GM23338 (cell line): ENCODE measurements around the gene SCPEP1. TPM values are rescaled to one million over a fixed set of nuclear protein-coding genes. Genes with fewer than 3 reads are reported as not detected.

ENCODE experiments used
- ATAC-seq: fragments of 200-7000 bp; cut with Tn5 transposase; 3 replicates; pipeline ENCODE4 v1.9.1; 2020
- DNase-seq: peaks from one replicate; pipeline ENCODE4 v3.0.0-alpha.2; 2015; ENCODE audit warnings: low spot score
- H2AFZ ChIP-seq: fragments of 200-600 bp; sonication (generic); 2 replicates; pipeline ENCODE4 v1.8.0; 2016; ENCODE audit warnings: antibody characterized with exemption, mild to moderate bottlenecking, moderate library complexity
- H3F3A ChIP-seq: fragments of 200-600 bp; sonication (generic); replicated peaks from 2 replicates; pipeline ENCODE4 v1.8.0; 2017; ENCODE audit warnings: antibody characterized with exemption, mixed run types, low read depth
- H3K27ac ChIP-seq: fragments of 200-600 bp; sonication (generic); 2 replicates; pipeline ENCODE4 v1.6.1; 2016; ENCODE audit warnings: low read depth
- H3K27me3 ChIP-seq: fragments of 200-600 bp; sonication (generic); 2 replicates; pipeline ENCODE4 v1.8.0; 2016; ENCODE audit warnings: mild to moderate bottlenecking, mixed run types, moderate library complexity; ENCODE audit not compliant: insufficient read depth
- H3K36me3 ChIP-seq: fragments of 200-600 bp; sonication (generic); 2 replicates; pipeline ENCODE4 v1.8.0; 2016; ENCODE audit warnings: mild to moderate bottlenecking; ENCODE audit not compliant: insufficient read depth
- H3K4me1 ChIP-seq: fragments of 200-600 bp; sonication (generic); 2 replicates; pipeline ENCODE4 v1.8.0; 2016; ENCODE audit warnings: mild to moderate bottlenecking, moderate library complexity; ENCODE audit not compliant: insufficient read depth
- H3K4me2 ChIP-seq: fragments of 200-600 bp; sonication (generic); 2 replicates; pipeline ENCODE4 v1.7.1; 2017; ENCODE audit warnings: mixed run types
- H3K4me3 ChIP-seq: fragments of 200-600 bp; sonication (generic); 2 replicates; pipeline ENCODE4 v1.6.1; 2016; ENCODE audit warnings: mixed run types
- H3K79me2 ChIP-seq: fragments of 200-600 bp; sonication (generic); replicated peaks from 2 replicates; pipeline ENCODE4 v1.8.0; 2017; ENCODE audit warnings: mild to moderate bottlenecking; ENCODE audit not compliant: insufficient read depth
- H3K9me2 ChIP-seq: fragments of 200-600 bp; sonication (generic); 2 replicates; pipeline ENCODE4 v1.8.0; 2017; ENCODE audit not compliant: insufficient read depth
- H4K20me1 ChIP-seq: fragments of 200-600 bp; sonication (generic); replicated peaks from 2 replicates; pipeline ENCODE4 v1.8.0; 2017; ENCODE audit warnings: mild to moderate bottlenecking; ENCODE audit not compliant: insufficient read depth
- H3K27ac Mint-ChIP-seq: 2 replicates; pipeline ENCODE4 v1.8.0; 2020; ENCODE audit warnings: inconsistent platforms, mild to moderate bottlenecking, moderate library complexity, mixed read lengths
- H3K27me3 Mint-ChIP-seq: 3 replicates; pipeline ENCODE4 v1.8.0; 2022; ENCODE audit warnings: low read depth, mild to moderate bottlenecking, moderate library complexity, mixed read lengths, inconsistent platforms; ENCODE audit not compliant: insufficient read depth, poor library complexity
- H3K36me3 Mint-ChIP-seq: 3 replicates; pipeline ENCODE4 v1.8.0; 2021; ENCODE audit warnings: low read depth, mild to moderate bottlenecking, inconsistent platforms, moderate library complexity, mixed read lengths
- H3K4me1 Mint-ChIP-seq: 3 replicates; pipeline ENCODE4 v1.8.0; 2020; ENCODE audit warnings: mild to moderate bottlenecking, inconsistent platforms, mixed read lengths
- H3K4me3 Mint-ChIP-seq: 3 replicates; pipeline ENCODE4 v1.8.0; 2021; ENCODE audit warnings: moderate library complexity, mild to moderate bottlenecking, inconsistent platforms, mixed read lengths
- H3K9me3 Mint-ChIP-seq: 3 replicates; pipeline ENCODE4 v1.8.0; 2020; ENCODE audit warnings: moderate library complexity, mild to moderate bottlenecking, inconsistent platforms, mixed read lengths
- CREB1 ChIP-seq: fragments of 250-450 bp; sonication (Bioruptor Pico); IDR thresholded peaks from 2 replicates; pipeline ENCODE4 v1.5.0; 2020; ENCODE audit warnings: low read depth, mild to moderate bottlenecking, moderate library complexity
- CTCF ChIP-seq, 2 experiments: fragments of 200-600 bp in 1 of 2; sonication (generic) in 1 of 2; conservative IDR thresholded peaks; 2 replicates each; pipeline versions ENCODE4 v1.5.1 to v1.6.1; 2016 to 2017; ENCODE audit warnings: antibody characterized with exemption in 2 of 2, low read depth in 2 of 2, mild to moderate bottlenecking in 2 of 2, moderate library complexity in 1 of 2
- ETS1 ChIP-seq: IDR thresholded peaks from 2 replicates; pipeline ENCODE4 v1.6.1; 2016; ENCODE audit warnings: antibody characterized with exemption
- EZH2 ChIP-seq: fragments of 200-600 bp; sonication (generic); IDR thresholded peaks from one replicate; pipeline ENCODE4 v1.8.0; 2017; ENCODE audit warnings: antibody characterized with exemption, mild to moderate bottlenecking, low read depth; ENCODE audit not compliant: unreplicated experiment
- EZH2phosphoT487 ChIP-seq: fragments of 200-600 bp; sonication (generic); IDR thresholded peaks from one replicate; pipeline ENCODE4 v1.8.1; 2018; ENCODE audit warnings: antibody characterized with exemption; ENCODE audit not compliant: unreplicated experiment
- JUNB ChIP-seq: IDR thresholded peaks from one replicate; pipeline ENCODE4 v1.6.1; 2016; ENCODE audit warnings: antibody characterized with exemption; ENCODE audit not compliant: unreplicated experiment
- NANOG ChIP-seq: IDR thresholded peaks from 2 replicates; pipeline ENCODE4 v1.6.1; 2016; ENCODE audit warnings: antibody characterized with exemption, borderline replicate concordance
- POLR2AphosphoS5 ChIP-seq: IDR thresholded peaks from 2 replicates; pipeline ENCODE4 v1.6.1; 2016; ENCODE audit warnings: antibody characterized with exemption, low read depth
- REST ChIP-seq: IDR thresholded peaks from one replicate; pipeline ENCODE4 v1.6.1; 2018; ENCODE audit warnings: antibody characterized with exemption; ENCODE audit not compliant: unreplicated experiment
- STAT1 ChIP-seq: IDR thresholded peaks from one replicate; pipeline ENCODE4 v1.6.1; 2016; ENCODE audit warnings: antibody characterized with exemption; ENCODE audit not compliant: unreplicated experiment
- ZNF114 ChIP-seq: fragments of 250-450 bp; sonication (Bioruptor Pico); IDR thresholded peaks from 2 replicates; pipeline ENCODE4 v1.5.0; 2020; ENCODE audit warnings: mild to moderate bottlenecking, moderate library complexity
- ZNF331 ChIP-seq: fragments of 250-450 bp; sonication (Bioruptor Pico); IDR thresholded peaks from 2 replicates; pipeline ENCODE4 v1.5.0; 2020; ENCODE audit warnings: low read depth, mild to moderate bottlenecking, moderate library complexity
- ZNF462 ChIP-seq: fragments of 250-450 bp; sonication (Bioruptor Pico); IDR thresholded peaks from 2 replicates; pipeline ENCODE4 v1.5.0; 2020; ENCODE audit warnings: mild to moderate bottlenecking, moderate library complexity
- polyA plus RNA-seq: library from polyadenylated mRNA; unstranded; fragments of >200 nt; fragmentation: Nextera tagmentation; extraction: Ambion mirVana; gene quantifications from 2 replicates; pipeline ENCODE4 v1.2.1, GENCODE V29; 2016
- total RNA-seq: library from RNA; depleted of rRNA; stranded (reverse); fragments of >200 nt; shearing (Covaris generic); gene quantifications from 2 replicates; pipeline ENCODE4 v1.2.3, GENCODE V29; 2014

The SCPEP1 gene
- total and polyA plus RNA-seq, 2 experiments from 2014 or later: 46.6 to 52.1 TPM

- H3F3A ChIP-seq: no peaks in the 10 kb centered on the region
- peaks cover 14% of the 10 kb centered on the region for H3K79me2 ChIP-seq
- H3K9me3 Mint-ChIP-seq: no peaks in the 10 kb centered on the region
- H3K4me2 ChIP-seq: no peak overlapping the region
- no peak overlapping the region for H3K27ac ChIP-seq
- no peaks in the 10 kb centered on the region for H3K36me3 ChIP-seq
- DNase-seq (no peak), ATAC-seq (no peak)
- peaks cover 47% of the 10 kb centered on the region for H3K36me3 Mint-ChIP-seq
- no peaks in the 10 kb centered on the region for H3K9me2 ChIP-seq
- no peak overlapping the region for H2AFZ ChIP-seq
- TF ChIP-seq CREB1 (CRISPR knock-in tag) (no peak), NANOG (no peak), STAT1 (no peak), ZNF462 (CRISPR knock-in tag) (no peak), POLR2AphosphoS5 (no peak), EZH2 (no peak), REST (no peak), ZNF331 (CRISPR knock-in tag) (no peak), JUNB (no peak), ETS1 (no peak), ZNF114 (no peak), CTCF (conservative IDR thresholded peaks at IDR 0.05; ENCODE audit: low read depth in 2 of 2) (no peak), EZH2phosphoT487 (no peak)
- H4K20me1 ChIP-seq: no peaks in the 10 kb centered on the region; the same call in 1 of the 2 replicates
- no peaks in the 10 kb centered on the region for H3K4me1 Mint-ChIP-seq
- H3K4me1 ChIP-seq: no peaks in the 10 kb centered on the region
- peaks cover 5% of the 10 kb centered on the region for H3K27me3 Mint-ChIP-seq
- no peak overlapping the region for H3K27ac Mint-ChIP-seq
- H3K4me3 ChIP-seq: no peak overlapping the region
- no peak overlapping the region for H3K4me3 Mint-ChIP-seq
- no peaks in the 10 kb centered on the region for H3K27me3 ChIP-seq
Observed at GRCh38 chr17:56949595-56949994, 28.3 kb upstream of the SCPEP1 start.
